Calu3 (cell line): ENCODE data around the gene KCNAB1. TPM values are rescaled to one million over a fixed set of nuclear protein-coding genes. Genes with fewer than 3 reads are reported as not detected.

Experiments
- BruUV-seq: library from RNA; stranded (reverse); fragments of 400-500 nt; replicated peaks from 2 replicates; lab custom pipeline; 2021; lab: Mats Ljungman, UMichigan
- CTCF ChIA-PET: fragments of 300-600 bp; sonication (Branson Sonifier 250); formaldehyde crosslinking; loops from one replicate; lab custom pipeline; 2022; ENCODE audit warnings: antibody characterized with exemption; lab: Charles Lee
- DNase-seq: peaks from one replicate; pipeline ENCODE4 v3.0.0; 2022
- H3K27ac Mint-ChIP-seq: one replicate; pipeline ENCODE4 v1.8.0; 2022; ENCODE audit warnings: mixed read lengths; ENCODE audit not compliant: unreplicated experiment
- H3K27me3 Mint-ChIP-seq: one replicate; pipeline ENCODE4 v1.8.0; 2022; ENCODE audit warnings: mixed read lengths; ENCODE audit not compliant: unreplicated experiment
- H3K36me3 Mint-ChIP-seq: one replicate; pipeline ENCODE4 v1.8.0; 2022; ENCODE audit warnings: mild to moderate bottlenecking, moderate library complexity, mixed read lengths; ENCODE audit not compliant: insufficient read depth, unreplicated experiment
- H3K4me1 Mint-ChIP-seq: one replicate; pipeline ENCODE4 v1.8.0; 2022; ENCODE audit warnings: mild to moderate bottlenecking, low read depth, mixed read lengths; ENCODE audit not compliant: unreplicated experiment
- H3K4me3 Mint-ChIP-seq: one replicate; pipeline ENCODE4 v1.8.0; 2022; ENCODE audit warnings: mild to moderate bottlenecking, low read depth, moderate library complexity, mixed read lengths; ENCODE audit not compliant: unreplicated experiment
- H3K9me3 Mint-ChIP-seq: one replicate; pipeline ENCODE4 v1.8.0; 2022; ENCODE audit warnings: low read depth, mixed read lengths; ENCODE audit not compliant: unreplicated experiment
- intact Hi-C: fragments of 100-400 bp; cut with micrococcal nuclease; formaldehyde crosslinking; loops from one replicate; pipeline ENCODE4 v1.10.0; 2022; ENCODE audit not compliant: unreplicated experiment
- total RNA-seq: library from RNA; stranded (reverse); gene quantifications from 2 replicates; pipeline ENCODE4 v1.2.3, GENCODE V29; 2022
- TF ChIP-seq, protein P1 (sequence below): fragments of 200-600 bp; IDR thresholded peaks from one replicate; pipeline ENCODE4 v1.8.0; 2022; ENCODE audit warnings: antibody characterized with exemption; ENCODE audit not compliant: unreplicated experiment

Gene KCNAB1
- total RNA-seq, 1 experiment from 2014 or later: 1.6 TPM

DNA sequence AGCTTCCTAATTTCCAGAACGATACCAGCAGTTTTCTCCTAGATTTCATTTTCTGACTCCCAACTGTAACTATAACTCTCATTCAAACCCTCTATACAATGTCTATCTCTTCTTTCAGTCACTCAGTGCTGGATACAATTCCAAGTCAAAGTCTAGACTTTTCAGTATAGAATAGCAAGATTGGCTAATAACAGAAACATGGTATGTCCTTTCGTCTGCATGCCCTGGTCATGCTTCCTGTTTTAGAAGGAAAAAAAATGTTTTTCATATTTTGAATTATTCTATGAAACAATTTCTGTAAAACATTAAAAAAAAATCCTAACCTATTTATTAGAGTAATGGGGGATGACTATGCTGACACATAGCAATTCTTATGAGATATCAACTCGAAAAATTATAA lies 180.0 kb downstream of the KCNAB1 start:
- CTCF ChIA-PET: interaction anchor here (0.7 to 1.4 kb wide), 2 partner anchors 9 to 740 kb away, joined by 3 read pairs; no protein-coding TSS in a partner anchor
- BruUV-seq: no TSS peak
- Mint-ChIP-seq H3K9me3 (no peaks in the 10 kb centered on the region), H3K36me3 (no peaks in the 10 kb centered on the region), H3K27me3 (no peaks in the 10 kb centered on the region), H3K4me3 (no peak overlapping the region), H3K27ac (no peak overlapping the region), H3K4me1 (peaks cover 16% of the 10 kb centered on the region)
- no peak for DNase-seq
- TF ChIP-seq, protein P1, sequence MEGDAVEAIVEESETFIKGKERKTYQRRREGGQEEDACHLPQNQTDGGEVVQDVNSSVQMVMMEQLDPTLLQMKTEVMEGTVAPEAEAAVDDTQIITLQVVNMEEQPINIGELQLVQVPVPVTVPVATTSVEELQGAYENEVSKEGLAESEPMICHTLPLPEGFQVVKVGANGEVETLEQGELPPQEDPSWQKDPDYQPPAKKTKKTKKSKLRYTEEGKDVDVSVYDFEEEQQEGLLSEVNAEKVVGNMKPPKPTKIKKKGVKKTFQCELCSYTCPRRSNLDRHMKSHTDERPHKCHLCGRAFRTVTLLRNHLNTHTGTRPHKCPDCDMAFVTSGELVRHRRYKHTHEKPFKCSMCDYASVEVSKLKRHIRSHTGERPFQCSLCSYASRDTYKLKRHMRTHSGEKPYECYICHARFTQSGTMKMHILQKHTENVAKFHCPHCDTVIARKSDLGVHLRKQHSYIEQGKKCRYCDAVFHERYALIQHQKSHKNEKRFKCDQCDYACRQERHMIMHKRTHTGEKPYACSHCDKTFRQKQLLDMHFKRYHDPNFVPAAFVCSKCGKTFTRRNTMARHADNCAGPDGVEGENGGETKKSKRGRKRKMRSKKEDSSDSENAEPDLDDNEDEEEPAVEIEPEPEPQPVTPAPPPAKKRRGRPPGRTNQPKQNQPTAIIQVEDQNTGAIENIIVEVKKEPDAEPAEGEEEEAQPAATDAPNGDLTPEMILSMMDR: no peak
- intact Hi-C loops: loop anchor here (5.0 to 10.0 kb wide), 2 partner anchors 148 to 834 kb away; no protein-coding TSS in a partner anchor

- H3K4me3 Mint-ChIP-seq: no peak overlapping the region
- CTCF ChIA-PET: interaction anchor here (0.7 to 1.4 kb wide), 2 partner anchors 8 to 741 kb away, joined by 3 read pairs; no protein-coding TSS in a partner anchor
- TF ChIP-seq, protein P1: no peak
- H3K27me3 Mint-ChIP-seq: no peaks in the 10 kb centered on the region
- no peak for DNase-seq
- intact Hi-C loops: loop anchor here (5.0 to 10.0 kb wide), 2 partner anchors 149 to 834 kb away; no protein-coding TSS in a partner anchor
- BruUV-seq: no TSS peak
- peaks cover 16% of the 10 kb centered on the region for H3K4me1 Mint-ChIP-seq
- no peaks in the 10 kb centered on the region for H3K9me3 Mint-ChIP-seq
- no peaks in the 10 kb centered on the region for H3K36me3 Mint-ChIP-seq
- H3K27ac Mint-ChIP-seq: no peak overlapping the region
Measured at GRCh38 chr3:156300929-156301840, 180.8 kb downstream of the KCNAB1 start.

GRCh38 chr3:156303001-156303707 lies 182.8 kb downstream of the KCNAB1 start:
- DNase-seq: no peak
- intact Hi-C loops: loop anchor here (5.0 to 10.0 kb wide), 2 partner anchors 151 to 832 kb away; no protein-coding TSS in a partner anchor
- no TSS peak for BruUV-seq
- H3K4me3 Mint-ChIP-seq: no peak overlapping the region
- H3K36me3 Mint-ChIP-seq: no peaks in the 10 kb centered on the region
- TF ChIP-seq, protein P1: no peak
- H3K4me1 Mint-ChIP-seq: peaks cover 33% of the 10 kb centered on the region
- no peak overlapping the region for H3K27ac Mint-ChIP-seq
- no peaks in the 10 kb centered on the region for H3K9me3 Mint-ChIP-seq
- H3K27me3 Mint-ChIP-seq: no peaks in the 10 kb centered on the region
- CTCF ChIA-PET: no interaction called here

DNA sequence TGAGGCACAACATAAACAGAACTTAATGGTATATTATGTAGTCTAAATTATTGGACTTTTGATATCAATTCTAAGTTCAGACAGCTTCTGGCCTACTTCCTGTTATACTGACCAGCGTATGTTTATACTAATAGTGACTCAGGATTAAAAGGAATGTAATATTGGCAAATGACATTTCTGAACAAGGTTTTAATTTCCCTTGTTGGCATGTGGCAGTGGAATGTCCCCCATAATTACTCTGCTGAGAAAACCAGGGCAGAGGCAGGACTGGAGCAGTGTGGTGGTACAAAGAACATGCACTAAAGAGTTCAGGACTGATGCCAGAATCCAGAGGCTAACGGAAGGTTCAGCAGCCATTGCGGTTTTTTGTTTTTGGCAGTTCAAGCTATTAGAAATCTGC lies 184.0 kb downstream of the KCNAB1 start:
- no peaks in the 10 kb centered on the region for H3K36me3 Mint-ChIP-seq
- no peak overlapping the region for H3K27ac Mint-ChIP-seq
- CTCF ChIA-PET: no interaction called here
- H3K4me3 Mint-ChIP-seq: no peak overlapping the region
- TF ChIP-seq, protein P1: no peak
- H3K9me3 Mint-ChIP-seq: no peaks in the 10 kb centered on the region
- peak; percentile 17 for DNase-seq
- BruUV-seq: no TSS peak
- peaks cover 38% of the 10 kb centered on the region for H3K4me1 Mint-ChIP-seq
- intact Hi-C loops: loop anchor here (5.0 to 10.0 kb wide), 2 partner anchors 152 to 830 kb away; no protein-coding TSS in a partner anchor
- H3K27me3 Mint-ChIP-seq: no peaks in the 10 kb centered on the region
